Stimulated activated CD4-positive, alpha-beta T cell treated with anti-CD3 and anti-CD28 coated beads, Interleukin-4, amount 100 ng/mL, for 4 hours (primary cell): ENCODE data around the gene PLPP6.

Source experiments
- DNase-seq, 2 experiments: peaks; one replicate each; pipeline ENCODE4 v3.0.0-alpha.2; 2020

Gene PLPP6

GRCh38 chr9:4700932-4701331, 38.8 kb downstream of the PLPP6 start:
- DNase-seq: no peak

DNA sequence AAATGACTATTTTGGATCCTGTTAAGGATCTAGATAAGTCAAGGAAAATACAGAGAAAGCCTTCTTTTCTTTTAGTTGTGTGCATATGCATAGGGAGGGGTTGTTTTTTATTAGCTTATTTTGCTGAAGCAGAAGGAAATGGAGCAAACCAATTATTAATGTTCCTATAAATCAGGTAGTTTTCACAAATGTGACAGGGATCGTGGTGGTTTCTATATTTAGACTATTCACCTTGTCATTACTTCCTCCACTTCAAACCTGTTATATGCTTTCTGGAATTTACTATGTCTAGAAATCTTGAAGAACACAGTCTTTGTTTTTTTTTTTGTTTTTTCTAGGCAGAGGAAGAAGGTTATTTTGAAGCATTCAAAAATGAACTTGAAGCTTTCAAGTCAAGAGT, 39.4 kb downstream of the PLPP6 start:
- no peak for DNase-seq

- DNase-seq: no peak
Measured at GRCh38 chr9:4704129-4704528, 42.0 kb downstream of the PLPP6 start.

GRCh38 chr9:4706021-4706420, 43.9 kb downstream of the PLPP6 start:
- DNase-seq: no peak

- no peak for DNase-seq
Measured at GRCh38 chr9:4706971-4707622, 45.0 kb downstream of the PLPP6 start.

DNA sequence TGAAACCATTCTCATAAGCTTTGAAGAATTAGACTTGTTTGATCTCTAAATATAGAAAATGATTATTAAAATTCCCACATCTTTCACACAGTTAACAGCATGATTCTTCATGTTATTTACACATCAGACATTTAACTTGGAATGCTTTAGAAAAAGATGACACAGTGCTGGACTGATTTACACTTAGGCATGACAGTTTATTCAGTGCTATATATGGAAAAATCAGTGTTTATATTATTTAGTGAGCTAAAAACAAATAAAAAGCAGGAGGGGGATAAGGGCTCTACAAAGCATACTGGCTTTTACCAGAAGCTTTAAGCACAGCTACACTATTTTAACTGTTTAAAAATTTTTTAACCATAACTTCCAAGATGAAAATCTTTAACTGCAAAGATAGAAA, 47.3 kb downstream of the PLPP6 start:
- no peak for DNase-seq

GRCh38 chr9:4713849-4714248, 51.8 kb downstream of the PLPP6 start:
- no peak for DNase-seq

- DNase-seq: no peak
Measured at GRCh38 chr9:4714266-4715016, 52.3 kb downstream of the PLPP6 start.
